NB4 (cell line): ENCODE results near the gene SLC35E4.
"Not testable (repeated sequence)": the region's sequence is repeated elsewhere in the genome, so short reads cannot be mapped to it uniquely, and the experiment has no call there.

Experiments
- DNase-seq: peaks from one replicate; pipeline ENCODE4 v3.0.0; 2010; ENCODE audit warnings: low read depth
- H3K4me3 ChIP-seq: one replicate; pipeline ENCODE4 v1.5.1; 2011; ENCODE audit warnings: mild to moderate bottlenecking, low read depth, low read length, moderate library complexity
- CTCF ChIP-seq: IDR thresholded peaks from one replicate; pipeline ENCODE4 v1.5.1; 2012; ENCODE audit warnings: low read depth, low read length
- MAX ChIP-seq: IDR thresholded peaks from 2 replicates; pipeline ENCODE4 v1.6.1; 2011; ENCODE audit warnings: low read depth, low read length
- MYC ChIP-seq: IDR thresholded peaks from 2 replicates; pipeline ENCODE4 v1.6.1; 2011; ENCODE audit warnings: low read depth, low read length
- POLR2A ChIP-seq: IDR thresholded peaks from 2 replicates; pipeline ENCODE4 v1.6.1; 2011; ENCODE audit warnings: mild to moderate bottlenecking; ENCODE audit not compliant: insufficient read length; ENCODE audit errors: extremely low read depth

Gene SLC35E4

GRCh38 chr22:30635273-30636225 is at the start of gene SLC35E4:
TSS of gene SLC35E4 (plus strand) at chr22:30635781. CDS start at chr22:30636451, 670 bp downstream.
- TF ChIP-seq CTCF, result no peak
- TF ChIP-seq POLR2A, result no peak
- TF ChIP-seq MYC, result no peak
- TF ChIP-seq MAX, result no peak
- peak; percentile 90 for DNase-seq
- peak within 1 kb of the TSS; percentile 53 for H3K4me3 ChIP-seq

GRCh38 chr22:30586414-30586813 is 49.2 kb upstream of the SLC35E4 start:
- no peak for DNase-seq
- TF ChIP-seq POLR2A (no peak), MAX (no peak), CTCF (no peak), MYC (no peak)
- H3K4me3 ChIP-seq, result no peak overlapping the region

- no peak for DNase-seq
- TF ChIP-seq MAX (peak; percentile 4; the same call in 1 of the 2 replicates), POLR2A (no peak), MYC (no peak), CTCF (no peak)
- H3K4me3 ChIP-seq, result peak overlapping the region; percentile 99
These were observed 44.4 kb upstream of the SLC35E4 start for GRCh38 chr22:30591191-30591587.

- peak within 1 kb of the TSS; percentile 99 for H3K4me3 ChIP-seq
- DNase-seq, result peak; percentile 99
- no peak for TF ChIP-seq CTCF
- peak; percentile 94 for TF ChIP-seq MYC
- TF ChIP-seq POLR2A, result peak; percentile 51
- TF ChIP-seq MAX, result peak; percentile 95
These were observed 43.8 kb upstream of the SLC35E4 start, which contains the start of gene PES1 for GRCh38 chr22:30591588-30592359. TSS of gene PES1 (minus strand) at chr22:30591910. CDS start at chr22:30591833, 77 bp downstream.

GRCh38 chr22:30592360-30592713 is 43.2 kb upstream of the SLC35E4 start:
- not testable (repeated sequence) for DNase-seq, H3K4me3 ChIP-seq

- no peak overlapping the region for H3K4me3 ChIP-seq
- DNase-seq, result no peak
- no peak for TF ChIP-seq MYC
- TF ChIP-seq CTCF, result no peak
- no peak for TF ChIP-seq POLR2A
- no peak for TF ChIP-seq MAX
These were observed 39.4 kb upstream of the SLC35E4 start for GRCh38 chr22:30596199-30596598.
